Measurements from ENCODE around the gene SSBP3.
"Not testable (repeated sequence)": the region's sequence is repeated elsewhere in the genome, so short reads cannot be mapped to it uniquely, and the experiment has no call there.

Gene SSBP3

DNA sequence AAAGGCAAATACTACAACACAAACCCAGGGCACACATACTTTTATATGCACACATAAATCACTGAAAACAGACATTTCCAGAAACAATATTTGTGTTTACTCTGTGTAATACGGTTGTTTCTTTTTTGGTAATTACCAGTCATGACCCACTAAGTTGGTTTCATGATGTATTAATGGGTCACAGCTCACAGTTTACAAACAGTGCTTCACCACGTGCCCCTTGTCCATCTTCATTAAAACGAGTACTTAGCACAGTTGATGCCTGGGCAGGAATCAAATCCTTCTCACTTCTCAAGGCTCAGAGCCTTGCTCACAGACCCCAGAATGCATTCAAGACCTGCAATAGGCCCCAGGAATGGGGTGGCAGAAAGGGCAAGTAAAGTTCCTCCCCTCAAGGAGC is 13.8 kb downstream of the SSBP3 start:
- Histone ChIP-seq H3K27me3 (no peaks in the 10 kb centered on the region), H4K20me1 (peaks cover 66 to 96% (median 82%) of the 10 kb centered on the region in 11 experiments; a peak in 20 of 22 replicates), H3K4me3 (no peak overlapping the region), H3K4me1 (peaks cover 0 to 20% (median 8%) of the 10 kb centered on the region in 10 experiments; a peak in 13 of 20 replicates), H3K9me3 (replicated peaks in 1 of 11) (no peaks in the 10 kb centered on the region), H3K9ac (0 out of 22 replicates have a peak overlapping the region, but pooled peaks of 1 of the 11 experiments have one; percentile 14), H3K36me3 (peaks cover 78 to 99% (median 90%) of the 10 kb centered on the region in 11 experiments), H3K4me2 (peak overlapping the region in 1 of 11 experiments; percentile 19; a peak in 2 of 22 replicates), H3K27ac (no peak overlapping the region; a peak in 1 of 22 replicates)
- no peak for TF ChIP-seq Cebpa-rat (IDR thresholded peaks at IDR 0.05)

GRCh38 chr1:54391450-54392209 is 14.6 kb downstream of the SSBP3 start:
- Histone ChIP-seq H3K27me3 (no peaks in the 10 kb centered on the region), H3K9ac (0 out of 22 replicates have a peak overlapping the region, but pooled peaks of 1 of the 11 experiments have one; percentile 14), H3K36me3 (peaks cover 74 to 96% (median 88%) of the 10 kb centered on the region in 11 experiments), H3K27ac (no peak overlapping the region), H3K4me3 (no peak overlapping the region), H3K9me3 (replicated peaks in 1 of 11) (no peaks in the 10 kb centered on the region), H3K4me2 (no peak overlapping the region), H3K4me1 (peaks cover 0 to 20% (median 8%) of the 10 kb centered on the region in 10 experiments; a peak in 13 of 20 replicates), H4K20me1 (peaks cover 64 to 96% (median 82%) of the 10 kb centered on the region in 11 experiments; a peak in 20 of 22 replicates)
- TF ChIP-seq Cebpa-rat (IDR thresholded peaks at IDR 0.05): no peak

DNA sequence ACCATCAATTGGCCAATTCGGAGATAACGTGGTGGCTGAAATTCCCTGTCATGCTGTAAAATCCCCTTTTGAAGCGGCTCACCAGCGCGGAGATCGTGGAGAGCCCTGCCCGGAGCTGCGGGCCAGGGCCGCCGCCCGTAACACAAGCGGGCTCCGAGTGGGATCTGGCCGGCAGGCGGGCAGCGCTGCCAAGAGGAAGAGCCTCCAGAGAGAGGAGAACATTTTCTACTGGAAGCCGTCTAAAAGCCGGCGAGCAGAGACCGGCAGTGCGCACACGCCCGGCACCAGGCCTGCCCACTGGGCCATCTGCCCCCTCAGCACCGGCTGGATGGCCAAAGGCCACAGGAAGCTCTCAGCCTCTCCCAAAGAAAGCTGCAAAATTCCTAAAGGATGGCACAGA is 15.5 kb downstream of the SSBP3 start:
- Histone ChIP-seq H3K36me3 (peaks cover 73 to 97% (median 83%) of the 10 kb centered on the region in 11 experiments), H4K20me1 (peaks cover 71 to 99% (median 87%) of the 10 kb centered on the region in 11 experiments; a peak in 20 of 22 replicates), H3K27me3 (no peaks in the 10 kb centered on the region), H3K27ac (no peak overlapping the region), H3K4me3 (no peak overlapping the region), H3K4me2 (no peak overlapping the region), H3K9me3 (replicated peaks in 1 of 11) (no peaks in the 10 kb centered on the region), H3K9ac (no peak overlapping the region), H3K4me1 (peaks cover 5 to 26% (median 13%) of the 10 kb centered on the region in 10 experiments; a peak in 18 of 20 replicates)
- no peak for TF ChIP-seq Cebpa-rat (IDR thresholded peaks at IDR 0.05)

DNA sequence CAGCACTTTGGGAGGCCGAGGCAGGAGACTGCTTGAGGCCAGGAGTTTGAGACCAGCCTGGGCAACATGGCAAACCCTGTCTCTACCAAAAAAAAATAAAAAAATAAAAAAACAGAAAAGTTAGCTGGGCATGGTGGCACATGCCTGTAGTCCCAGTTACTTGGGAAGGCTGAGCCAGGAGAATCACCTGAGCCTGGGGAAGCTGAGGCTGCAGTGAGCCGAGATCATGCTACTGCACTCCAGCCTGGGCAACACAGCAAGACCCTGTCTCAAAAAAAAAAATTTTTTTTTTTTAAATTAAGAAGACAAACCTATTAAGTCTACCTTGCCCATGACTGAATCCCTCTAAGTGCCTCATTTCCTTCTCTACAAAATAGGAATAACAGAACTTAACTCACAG is 16.6 kb downstream of the SSBP3 start:
- not testable (repeated sequence) for H3K27me3 ChIP-seq; H3K4me3 ChIP-seq; H3K27ac ChIP-seq; H3K4me2 ChIP-seq; H3K9ac ChIP-seq; H3K9me3 ChIP-seq (replicated peaks in 1 of 11)
- H4K20me1 ChIP-seq: peaks cover 67 to 100% (median 89%) of the 10 kb centered on the region in 11 experiments; a peak in 20 of 22 replicates
- H3K4me1 ChIP-seq: peaks cover 16 to 37% (median 23%) of the 10 kb centered on the region in 10 experiments
- H3K36me3 ChIP-seq: peaks cover 64 to 93% (median 76%) of the 10 kb centered on the region in 11 experiments

DNA sequence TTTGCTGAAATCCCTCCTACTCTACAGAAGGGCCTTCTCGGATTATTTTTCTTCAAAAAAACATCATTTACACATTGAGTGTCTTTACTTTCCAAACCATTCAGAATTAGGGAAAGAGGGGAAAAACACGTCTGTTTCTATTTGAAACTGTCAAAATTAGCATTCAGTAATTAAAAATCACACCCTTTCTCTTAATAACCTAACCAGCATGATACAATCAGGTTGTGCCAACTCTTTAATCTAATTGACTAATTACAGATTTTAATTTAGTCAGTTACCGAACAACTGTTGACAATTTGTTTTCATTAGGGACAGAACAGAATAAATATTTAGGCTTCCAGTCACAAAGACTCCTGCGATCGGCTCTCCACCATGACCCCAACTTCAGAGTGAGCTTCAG is 18.8 kb downstream of the SSBP3 start:
- no peak overlapping the region for H3K9ac ChIP-seq
- H3K4me2 ChIP-seq: no peak overlapping the region
- H3K27ac ChIP-seq: no peak overlapping the region
- peaks cover 13 to 25% (median 19%) of the 10 kb centered on the region in 10 experiments for H3K4me1 ChIP-seq
- H3K9me3 ChIP-seq (replicated peaks in 1 of 11): no peaks in the 10 kb centered on the region
- H4K20me1 ChIP-seq: peaks cover 55 to 95% (median 78%) of the 10 kb centered on the region in 11 experiments; a peak in 20 of 22 replicates
- H3K36me3 ChIP-seq: peaks cover 53 to 90% (median 61%) of the 10 kb centered on the region in 11 experiments
- no peak for TF ChIP-seq Cebpa-rat (IDR thresholded peaks at IDR 0.05)
- H3K4me3 ChIP-seq: no peak overlapping the region
- H3K27me3 ChIP-seq: no peaks in the 10 kb centered on the region

DNA sequence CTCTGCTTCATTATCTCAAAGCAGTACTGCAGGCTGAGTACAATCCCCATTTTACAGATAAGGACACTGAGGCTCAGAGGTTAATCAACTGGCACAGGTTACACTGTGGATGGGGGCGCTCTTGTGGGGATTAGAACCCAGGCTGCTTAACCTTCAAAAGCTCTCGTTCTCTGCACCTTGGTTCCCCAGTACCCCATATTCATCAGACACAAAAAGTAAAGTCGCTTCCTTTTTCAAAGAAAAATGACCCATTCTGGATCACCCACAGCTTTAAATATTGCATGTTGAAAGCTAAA is 20.5 kb downstream of the SSBP3 start:
- TF ChIP-seq Cebpa-rat (IDR thresholded peaks at IDR 0.05): no peak
- Histone ChIP-seq H3K4me1 (peaks cover 13 to 28% (median 25%) of the 10 kb centered on the region in 10 experiments), H3K9me3 (replicated peaks in 1 of 11) (no peaks in the 10 kb centered on the region), H3K9ac (no peak overlapping the region), H3K36me3 (peaks cover 43 to 90% (median 56%) of the 10 kb centered on the region in 11 experiments), H3K27me3 (no peaks in the 10 kb centered on the region), H4K20me1 (peaks cover 40 to 94% (median 68%) of the 10 kb centered on the region in 11 experiments; a peak in 18 of 22 replicates), H3K4me2 (peak overlapping the region in 10 of 11 experiments; percentile 26 to 84 (median 52); a peak in 15 of 22 replicates), H3K4me3 (no peak overlapping the region), H3K27ac (peak overlapping the region in 5 of 11 experiments; percentile 37 to 61 (median 48); a peak in 6 of 22 replicates)

- peak overlapping the region in 10 of 11 experiments; percentile 10 to 48 (median 26); a peak in 10 of 22 replicates for H3K9ac ChIP-seq
- H4K20me1 ChIP-seq: peaks cover 35 to 95% (median 63%) of the 10 kb centered on the region in 11 experiments; a peak in 18 of 22 replicates
- H3K4me2 ChIP-seq: peak overlapping the region; percentile 26 to 84 (median 47); a peak in 21 of 22 replicates
- peak overlapping the region; percentile 1 to 61 (median 41); a peak in 18 of 22 replicates for H3K27ac ChIP-seq
- no peak overlapping the region for H3K4me3 ChIP-seq
- H3K9me3 ChIP-seq (replicated peaks in 1 of 11): no peaks in the 10 kb centered on the region
- H3K4me1 ChIP-seq: peaks cover 18 to 33% (median 28%) of the 10 kb centered on the region in 10 experiments
- no peaks in the 10 kb centered on the region for H3K27me3 ChIP-seq
- H3K36me3 ChIP-seq: peaks cover 46 to 90% (median 56%) of the 10 kb centered on the region in 11 experiments
- TF ChIP-seq Cebpa-rat (IDR thresholded peaks at IDR 0.05): no peak
Measured at GRCh38 chr1:54384918-54385726, 21.1 kb downstream of the SSBP3 start.

DNA sequence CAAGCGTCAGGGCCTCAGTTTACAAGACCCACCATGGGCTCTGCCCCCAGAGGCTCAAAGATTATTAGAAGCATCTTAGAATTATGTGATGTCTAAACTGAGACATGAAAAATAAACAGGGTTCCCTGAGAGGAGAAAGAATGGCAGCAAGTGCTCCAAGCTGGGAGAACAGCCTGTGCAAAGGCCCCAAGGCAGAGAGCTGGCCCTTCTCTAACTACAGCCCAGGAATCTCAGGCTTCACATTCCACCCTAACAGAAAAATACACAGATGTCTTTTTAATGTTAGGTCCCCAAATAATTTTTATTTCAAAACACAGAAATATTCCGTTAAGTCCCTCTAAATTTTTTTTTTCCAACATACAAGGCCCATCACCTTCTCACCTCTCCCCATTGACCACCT is 21.7 kb downstream of the SSBP3 start:
- no peak for TF ChIP-seq Cebpa-rat (IDR thresholded peaks at IDR 0.05)
- H3K4me3 ChIP-seq: no peak overlapping the region

More for the DNA sequence above, 21.7 kb downstream of the SSBP3 start:
- Histone ChIP-seq H3K27me3 (no peaks in the 10 kb centered on the region), H3K9me3 (replicated peaks in 1 of 11) (no peaks in the 10 kb centered on the region), H3K9ac (peak overlapping the region in 6 of 11 experiments; percentile 10 to 39 (median 26); a peak in 5 of 22 replicates), H3K4me1 (peaks cover 25 to 40% (median 34%) of the 10 kb centered on the region in 10 experiments), H3K27ac (peak overlapping the region in 9 of 11 experiments; percentile 17 to 61 (median 48); a peak in 11 of 22 replicates), H4K20me1 (peaks cover 28 to 97% (median 57%) of the 10 kb centered on the region in 11 experiments; a peak in 18 of 22 replicates), H3K36me3 (peaks cover 42 to 89% (median 55%) of the 10 kb centered on the region in 11 experiments), H3K4me2 (peak overlapping the region; percentile 26 to 84 (median 47); a peak in 20 of 22 replicates)

Measured in BLaER1 treated with 17β-estradiol and CSF1 and Interleukin-3, amounts not matched to agents 10 nM and 100 nM (cell line).